Glomerular endothelial cell (primary cell): ENCODE data around the gene AFF3. TPM values are rescaled to one million over a fixed set of nuclear protein-coding genes. Genes with fewer than 3 reads are reported as not detected.

ENCODE experiments used
- DNase-seq: peaks from one replicate; pipeline ENCODE4 v3.0.0-alpha.2; 2011; ENCODE audit warnings: low read depth, low spot score; ENCODE audit errors: extremely low read depth
- total RNA-seq: library from RNA; depleted of rRNA; stranded (reverse); fragments of >200 nt; gene quantifications from 2 replicates; pipeline ENCODE4 v1.2.3, GENCODE V29; 2015

AFF3 gene
- total RNA-seq, 1 donor from 2014 or later, result 4.6 TPM

DNA sequence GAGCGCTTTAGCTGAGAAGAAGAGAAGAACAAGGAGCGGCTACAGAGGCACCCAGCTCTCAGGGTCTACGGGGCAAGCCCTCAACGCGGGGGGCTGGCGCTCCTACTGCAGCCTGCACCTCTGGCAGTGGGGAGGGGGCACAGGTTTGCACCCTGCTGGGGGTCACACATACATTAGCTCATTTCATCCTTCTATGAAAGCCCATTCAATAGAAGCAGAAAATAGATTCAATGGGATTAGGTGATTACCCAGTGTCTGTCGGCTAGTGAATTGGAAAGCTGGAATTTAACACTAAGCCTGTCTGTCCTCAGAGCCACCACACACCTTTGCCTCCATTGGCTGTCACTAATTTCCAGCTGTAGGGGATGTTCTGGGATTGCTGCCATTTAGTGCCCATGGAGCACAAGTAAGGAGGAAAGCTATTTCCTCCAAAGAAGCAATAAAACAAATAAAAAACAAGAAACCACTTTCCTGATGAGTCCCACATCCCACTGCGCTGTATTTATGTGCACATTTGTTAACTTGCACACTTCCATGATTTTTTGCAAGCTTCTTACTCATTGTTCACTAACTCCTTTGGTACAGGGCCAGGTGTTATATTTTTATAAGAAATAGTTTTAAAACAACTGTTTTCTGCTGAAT, 333.0 kb downstream of the AFF3 start:
- no peak for DNase-seq

DNA sequence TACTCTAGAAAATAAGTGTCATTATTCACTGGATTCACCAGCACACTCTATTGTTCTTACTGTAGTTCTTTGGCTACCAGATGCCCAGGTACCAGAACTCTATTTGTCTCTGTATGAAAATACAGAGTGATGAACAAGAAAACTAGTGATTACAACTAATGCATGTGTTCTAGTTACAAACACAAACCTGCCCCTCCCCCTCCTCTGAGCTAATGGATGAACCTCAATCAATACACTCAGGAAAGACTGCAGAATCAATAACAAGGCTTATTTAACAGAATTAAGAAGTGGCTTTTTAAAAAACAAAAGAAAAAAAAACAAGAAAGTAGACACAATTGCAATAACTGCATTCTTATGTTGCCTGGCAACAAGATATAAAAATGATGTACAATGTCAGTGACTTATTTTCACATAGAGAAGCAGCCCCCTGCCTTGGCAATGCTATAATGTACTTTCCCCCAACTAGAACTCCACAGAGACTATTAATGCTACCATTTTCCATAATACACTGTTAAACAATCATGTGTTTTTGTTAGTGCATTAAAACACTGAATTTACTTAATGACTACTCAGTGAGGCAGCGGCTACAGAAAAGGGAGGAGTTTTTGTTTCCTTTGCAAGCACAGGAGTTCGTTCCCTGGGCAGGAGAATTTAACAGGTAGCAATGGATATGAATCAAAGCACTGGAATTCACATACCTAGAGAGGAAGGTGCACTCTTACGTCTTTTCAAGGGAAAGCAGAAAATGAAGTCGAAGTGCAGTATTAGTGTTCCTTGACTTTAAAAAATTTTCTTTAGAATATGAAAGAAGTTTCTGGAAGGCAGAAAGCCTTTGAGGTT, 333.8 kb downstream of the AFF3 start:
- DNase-seq, result no peak

DNA sequence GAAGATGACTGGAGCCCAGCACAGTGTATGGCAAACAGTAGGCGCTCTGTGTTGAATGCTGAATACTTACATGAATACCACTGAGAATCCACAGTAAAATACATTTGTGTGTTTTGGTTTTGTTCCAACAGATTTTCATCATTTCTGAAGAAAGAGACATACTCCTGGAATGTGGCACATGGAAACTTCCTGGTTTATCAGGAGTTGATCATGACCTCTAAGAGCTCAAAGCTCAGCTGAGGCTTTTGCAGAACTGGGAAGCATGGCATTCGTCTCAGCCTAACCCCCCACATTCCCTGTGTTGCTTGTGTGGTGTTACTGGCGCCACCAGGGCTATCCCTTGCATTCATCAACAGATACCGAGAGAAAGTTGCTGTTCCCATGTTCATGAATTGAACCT, 335.6 kb downstream of the AFF3 start:
- DNase-seq, result no peak

DNA sequence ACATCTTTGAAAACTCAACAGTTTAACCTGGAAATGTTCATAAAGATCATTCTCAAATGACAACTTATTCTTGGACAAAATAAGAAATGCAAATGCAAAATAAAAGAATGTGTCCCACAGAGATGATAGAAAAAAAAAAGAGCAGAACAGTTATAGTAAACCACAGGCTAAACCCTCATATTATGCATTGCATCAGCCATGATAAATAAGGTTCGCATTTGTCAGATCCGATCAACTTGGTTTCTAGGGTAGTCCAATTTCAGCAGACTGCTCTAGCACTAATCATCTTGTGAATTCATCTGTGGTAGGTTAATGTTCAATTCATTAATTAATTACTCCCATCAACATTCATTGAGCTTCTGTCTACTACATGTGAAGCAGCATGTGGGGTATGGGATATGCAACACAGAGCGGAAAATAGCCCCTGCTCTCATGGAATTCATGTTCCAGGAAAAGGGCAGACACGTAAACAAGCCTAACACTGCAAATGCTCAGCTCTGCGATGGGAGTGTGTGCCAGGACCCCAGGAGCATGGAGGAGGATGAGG, 336.4 kb downstream of the AFF3 start:
- DNase-seq, result no peak

DNA sequence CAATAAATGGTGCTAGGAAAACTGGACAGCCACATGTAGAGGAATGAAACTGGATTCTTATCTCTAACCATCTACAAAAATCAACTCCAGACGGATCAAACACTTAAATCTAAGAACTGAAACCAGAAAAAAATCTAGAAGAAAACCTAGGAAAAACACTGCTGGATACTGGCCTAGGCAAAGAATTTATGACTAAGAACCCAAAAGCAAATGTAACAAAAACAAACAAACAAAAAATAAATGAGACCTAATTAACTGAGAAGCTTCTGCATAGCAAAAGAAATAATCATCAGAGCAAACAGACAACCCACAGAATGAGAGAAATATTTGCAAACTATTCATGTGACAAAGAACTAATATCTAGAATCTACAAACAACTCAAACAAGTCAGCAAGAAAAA, 338.5 kb downstream of the AFF3 start:
- no peak for DNase-seq

DNA sequence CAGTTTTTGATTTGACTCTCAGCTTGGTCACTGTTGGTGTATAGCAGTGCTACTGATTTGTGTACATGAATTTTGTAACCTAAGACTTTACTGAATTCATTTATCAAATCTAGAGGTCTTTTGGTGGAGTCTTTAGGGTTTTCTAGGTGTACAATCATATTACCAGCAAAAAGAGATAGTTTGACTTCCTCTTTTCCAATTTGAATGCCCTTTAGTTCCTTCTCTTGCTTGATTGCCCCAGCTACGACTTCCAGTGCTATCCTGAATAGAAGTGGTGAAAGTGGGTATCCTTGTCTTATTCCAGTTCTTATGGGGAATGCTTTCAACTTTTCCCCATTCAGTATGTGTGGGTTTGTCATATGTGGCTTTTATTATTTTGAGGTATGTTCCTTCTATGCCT, 339.7 kb downstream of the AFF3 start:
- no peak for DNase-seq

DNA sequence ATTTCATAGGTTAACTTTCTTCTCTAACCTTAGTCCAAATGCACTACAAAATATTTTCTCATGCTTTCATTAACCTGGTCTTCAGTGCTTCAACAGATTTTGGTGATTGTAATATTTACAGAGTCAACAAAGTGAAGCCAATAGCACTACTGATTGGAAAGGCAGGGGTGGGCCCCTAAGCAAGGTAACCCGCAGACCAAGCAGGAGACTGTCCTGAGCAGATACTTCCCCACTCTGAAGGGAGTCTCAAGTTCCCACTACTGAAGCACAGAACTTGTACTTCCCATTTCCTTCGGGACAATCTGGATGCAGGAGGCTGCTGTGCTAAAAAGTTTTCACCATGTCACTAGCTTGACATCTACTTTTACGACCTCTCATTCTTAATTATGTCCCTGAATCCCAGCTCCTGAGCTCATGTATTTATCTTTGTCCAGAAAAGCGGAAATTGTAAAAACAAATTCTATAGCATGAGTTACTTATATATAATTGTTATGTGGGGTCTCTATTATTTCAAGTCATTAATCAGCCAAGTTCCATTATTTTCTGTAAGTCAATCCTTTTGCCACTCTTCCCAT, 341.0 kb downstream of the AFF3 start:
- no peak for DNase-seq

DNA sequence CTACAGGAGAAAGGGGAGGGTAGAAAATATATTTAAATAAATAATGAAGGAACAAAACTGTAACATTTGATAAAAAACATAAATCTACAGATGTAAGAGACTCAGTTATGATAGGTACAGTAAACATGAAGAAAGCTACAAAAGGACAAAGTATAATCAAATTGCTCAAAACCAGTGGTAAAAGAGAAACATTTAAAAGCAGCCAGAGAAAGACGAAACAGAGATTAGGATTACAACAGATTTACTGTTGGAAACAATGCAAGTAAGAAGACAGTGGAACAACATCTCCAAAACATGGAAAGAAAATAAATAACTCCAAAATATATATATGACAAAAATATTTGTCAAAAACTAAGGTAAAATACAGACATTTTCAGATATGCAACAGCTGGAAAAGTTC, 344.9 kb downstream of the AFF3 start:
- DNase-seq, result no peak

DNA sequence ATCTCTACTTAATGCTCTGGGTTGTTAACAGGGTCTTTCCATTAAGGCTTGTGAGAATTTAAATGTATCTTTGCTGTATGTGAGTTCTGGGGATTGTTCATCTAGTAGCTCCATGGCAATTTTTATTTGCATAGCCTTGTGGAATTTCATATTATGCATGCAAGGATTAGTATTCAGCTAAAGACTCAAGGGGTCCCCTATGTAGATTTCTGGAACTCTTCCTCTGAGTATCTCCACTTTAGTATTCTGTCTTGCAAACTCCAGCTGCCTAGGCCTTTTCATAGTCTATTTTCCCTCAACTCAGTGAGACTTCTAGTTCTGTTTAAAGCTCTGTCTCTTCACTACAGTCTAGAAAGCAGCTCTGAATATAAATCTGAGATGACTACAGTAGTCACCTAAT, 348.0 kb downstream of the AFF3 start:
- no peak for DNase-seq

DNA sequence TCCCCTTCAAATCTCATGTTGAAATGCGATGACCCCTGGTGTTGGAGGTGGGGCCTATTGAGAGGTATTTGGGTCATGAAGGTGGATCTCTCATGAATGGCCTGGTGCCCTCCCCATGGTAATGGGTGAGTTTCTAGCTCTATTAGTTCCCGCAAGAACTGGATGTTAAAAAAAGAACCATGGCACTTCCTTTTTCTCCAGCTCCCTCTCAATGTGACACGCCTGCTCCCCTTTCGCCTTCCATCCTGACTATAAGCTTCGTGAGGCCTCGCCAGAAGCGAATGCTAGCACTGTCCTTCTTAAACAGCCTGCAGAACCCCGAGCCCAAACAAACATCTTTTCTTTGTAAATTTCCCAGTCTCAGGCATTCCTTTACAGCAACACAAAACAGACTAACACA, 349.4 kb downstream of the AFF3 start:
- DNase-seq, result no peak

DNA sequence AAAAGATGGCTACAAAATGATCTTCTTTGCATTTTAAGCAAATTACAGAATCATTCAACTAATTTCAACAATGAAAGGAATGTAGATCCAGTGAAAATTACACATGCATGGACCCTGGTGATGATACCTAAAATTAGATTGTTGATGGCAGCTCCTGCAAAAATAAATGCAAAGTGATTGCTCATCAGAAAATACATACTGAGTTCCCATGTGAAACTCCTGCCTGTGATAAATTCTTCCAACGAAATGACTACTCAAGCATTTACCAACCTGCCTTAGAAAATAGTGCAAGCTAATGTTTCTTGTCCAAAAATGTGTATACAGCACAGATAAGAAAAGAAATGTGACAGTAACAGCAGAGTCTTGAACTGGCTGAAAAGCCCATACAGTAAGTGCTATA, 352.5 kb downstream of the AFF3 start:
- no peak for DNase-seq

DNA sequence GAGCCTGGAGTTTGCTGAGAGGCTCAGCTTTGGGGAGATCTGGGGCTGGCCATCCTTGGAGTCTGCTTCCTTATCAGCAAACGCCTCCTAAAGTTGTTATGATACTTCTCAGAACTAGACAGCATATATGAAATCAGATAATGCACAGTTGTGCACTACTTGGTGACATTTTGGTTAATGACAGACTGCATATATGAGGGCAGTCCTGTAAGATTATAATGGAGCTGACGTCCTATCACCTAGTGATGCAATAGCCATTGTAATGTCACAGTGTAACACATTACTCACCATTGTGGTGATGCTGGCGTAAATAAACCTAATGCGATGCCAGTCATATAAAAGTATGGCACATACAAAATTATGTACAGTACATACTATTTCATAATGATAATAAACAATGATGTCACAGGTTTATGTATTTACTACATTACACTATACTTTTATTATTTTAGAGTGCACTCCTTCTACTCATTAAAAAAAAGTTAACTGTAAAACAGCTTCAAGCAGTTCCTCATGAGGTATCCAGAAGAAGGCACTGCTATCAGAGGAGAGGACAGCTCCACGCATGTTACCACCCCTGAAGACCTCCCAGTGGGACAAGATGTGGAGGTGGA, 354.5 kb downstream of the AFF3 start:
- DNase-seq, result no peak

DNA sequence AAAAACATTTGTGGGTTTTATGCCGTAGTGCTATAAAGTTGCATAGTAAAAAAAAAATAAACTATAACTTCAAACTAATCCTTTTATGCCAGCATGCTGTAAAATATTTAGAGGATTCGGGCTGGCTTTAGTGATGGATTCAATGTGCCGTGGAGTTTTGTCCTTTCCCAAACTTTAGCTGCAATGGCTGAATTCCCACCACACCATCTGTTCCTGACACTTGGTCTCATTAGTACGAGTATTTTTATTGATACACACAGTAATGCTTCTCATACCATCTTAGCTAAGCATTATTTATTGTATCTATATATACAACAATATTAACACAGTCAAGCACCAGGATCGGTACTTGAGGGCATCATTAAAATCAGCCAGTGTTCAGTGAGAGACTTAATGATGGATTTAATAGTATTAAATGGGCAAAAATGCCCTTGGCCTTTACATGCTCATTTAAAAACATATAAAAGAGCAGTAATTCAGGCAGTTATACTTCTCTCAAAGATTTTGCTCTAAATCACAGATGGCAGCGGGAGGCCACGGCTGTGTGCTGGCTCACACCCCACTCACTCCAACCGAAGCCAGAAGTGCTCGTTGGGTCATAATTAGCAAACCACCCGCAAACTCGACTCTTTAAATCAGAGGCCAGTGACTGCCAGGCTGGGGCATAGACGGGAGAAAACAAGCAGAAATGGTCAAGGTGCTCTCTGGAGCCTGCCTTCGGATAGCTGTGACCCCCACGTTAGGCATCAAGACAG, 355.6 kb downstream of the AFF3 start:
- no peak for DNase-seq

DNA sequence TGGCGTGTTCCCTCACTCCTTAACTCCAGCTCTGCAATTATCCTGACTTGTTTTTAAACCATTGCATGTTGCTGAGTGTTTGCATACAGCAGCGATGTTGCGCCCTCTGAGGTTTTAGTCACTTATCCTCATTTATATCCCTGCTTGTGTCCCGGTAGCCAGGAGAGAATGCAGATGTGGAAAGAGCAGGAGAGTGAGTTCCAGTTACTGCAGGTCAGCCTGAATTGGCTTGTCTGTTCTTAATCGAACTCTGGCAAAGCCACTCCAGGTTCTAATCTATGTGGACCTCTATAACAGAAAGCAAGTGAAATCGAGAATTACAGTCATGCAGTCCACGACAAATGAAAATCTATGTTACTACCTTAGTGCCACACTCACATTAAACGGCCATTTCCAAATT, 357.4 kb downstream of the AFF3 start:
- no peak for DNase-seq

DNA sequence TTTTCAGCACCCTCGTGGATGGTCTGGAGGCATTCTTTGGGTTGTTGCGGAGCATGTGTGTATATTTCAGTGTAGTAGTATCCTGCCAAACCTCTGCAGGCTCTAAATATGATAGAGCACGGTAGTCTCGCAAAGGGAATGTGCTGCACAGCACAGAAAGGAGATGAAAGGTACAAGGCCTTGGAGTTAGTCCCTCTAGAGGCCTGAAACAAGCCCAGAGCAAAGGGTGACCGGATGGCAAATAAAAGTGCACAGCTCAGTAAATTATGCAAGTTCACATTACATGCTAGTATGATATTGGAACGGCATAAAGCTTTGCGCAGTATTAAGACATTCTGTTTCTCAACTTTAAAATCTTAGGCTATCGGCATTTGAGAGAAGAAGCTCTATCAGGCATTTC, 358.1 kb downstream of the AFF3 start:
- no peak for DNase-seq

DNA sequence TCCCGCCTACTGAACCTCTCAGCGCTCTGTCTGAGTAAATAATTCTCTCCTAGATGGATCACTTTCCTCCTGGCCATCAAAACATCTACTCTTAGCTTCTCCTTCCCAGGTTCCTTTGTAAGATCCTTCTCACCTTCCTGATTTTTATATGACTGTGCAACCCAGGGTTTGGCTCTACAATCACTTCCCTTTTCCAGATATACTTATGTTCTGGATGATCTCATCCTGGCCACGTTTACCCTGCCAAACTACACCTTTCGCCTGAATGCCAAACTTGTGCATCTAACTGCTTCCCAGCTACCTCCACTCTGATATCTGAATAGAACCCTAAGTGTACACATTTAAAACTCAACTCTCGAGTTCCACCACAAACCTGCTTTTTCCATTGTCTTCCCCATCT, 362.1 kb downstream of the AFF3 start:
- no peak for DNase-seq

DNA sequence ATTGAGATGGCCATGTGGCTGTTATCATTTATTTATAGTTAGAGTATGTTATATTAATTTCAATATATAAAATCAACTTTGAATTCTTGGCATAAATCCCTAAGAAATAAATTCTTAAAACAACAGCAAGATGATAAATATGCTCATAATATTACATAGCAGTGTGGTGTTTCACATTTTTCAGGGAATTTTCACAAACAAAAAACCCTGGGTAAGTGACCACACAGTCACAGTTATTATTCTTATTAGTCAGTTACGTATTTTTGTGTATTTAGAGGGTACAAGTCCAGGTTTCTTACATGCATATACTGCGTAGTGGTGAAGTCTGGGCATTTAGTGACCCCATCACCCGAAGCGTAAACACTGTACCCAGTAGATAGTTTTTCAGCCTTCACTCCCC, 363.1 kb downstream of the AFF3 start:
- no peak for DNase-seq

DNA sequence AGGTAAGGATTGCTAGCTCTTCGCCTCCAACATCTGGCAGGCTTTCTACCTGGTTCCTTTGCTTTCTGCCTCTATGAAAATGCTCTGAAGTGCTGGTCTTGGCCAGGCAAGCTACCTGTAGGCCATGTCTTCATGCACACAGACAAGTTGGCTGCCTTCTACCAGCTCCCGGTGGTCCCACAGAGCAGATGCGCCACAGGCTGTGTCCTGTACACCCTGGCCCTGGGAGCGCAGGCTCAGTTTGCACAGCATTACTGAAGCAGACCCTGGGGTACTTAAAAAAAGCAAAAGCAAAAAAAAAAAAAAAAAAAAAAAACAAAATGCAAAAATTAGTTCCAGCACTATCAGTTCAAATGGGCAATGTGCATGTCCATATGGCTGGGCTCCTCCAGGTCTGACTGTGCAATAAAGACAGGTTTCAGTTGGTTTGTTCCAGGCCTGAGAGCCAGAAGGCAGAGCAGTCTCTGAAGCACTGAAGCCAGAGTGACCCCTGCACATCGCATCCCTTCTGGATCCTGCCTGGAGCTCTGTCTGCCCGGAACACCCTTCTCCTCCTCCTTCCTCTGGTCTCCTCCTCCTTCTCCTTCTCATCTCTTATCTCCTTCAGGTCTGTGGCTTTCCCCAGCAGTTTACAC, 364.6 kb downstream of the AFF3 start:
- no peak for DNase-seq

DNA sequence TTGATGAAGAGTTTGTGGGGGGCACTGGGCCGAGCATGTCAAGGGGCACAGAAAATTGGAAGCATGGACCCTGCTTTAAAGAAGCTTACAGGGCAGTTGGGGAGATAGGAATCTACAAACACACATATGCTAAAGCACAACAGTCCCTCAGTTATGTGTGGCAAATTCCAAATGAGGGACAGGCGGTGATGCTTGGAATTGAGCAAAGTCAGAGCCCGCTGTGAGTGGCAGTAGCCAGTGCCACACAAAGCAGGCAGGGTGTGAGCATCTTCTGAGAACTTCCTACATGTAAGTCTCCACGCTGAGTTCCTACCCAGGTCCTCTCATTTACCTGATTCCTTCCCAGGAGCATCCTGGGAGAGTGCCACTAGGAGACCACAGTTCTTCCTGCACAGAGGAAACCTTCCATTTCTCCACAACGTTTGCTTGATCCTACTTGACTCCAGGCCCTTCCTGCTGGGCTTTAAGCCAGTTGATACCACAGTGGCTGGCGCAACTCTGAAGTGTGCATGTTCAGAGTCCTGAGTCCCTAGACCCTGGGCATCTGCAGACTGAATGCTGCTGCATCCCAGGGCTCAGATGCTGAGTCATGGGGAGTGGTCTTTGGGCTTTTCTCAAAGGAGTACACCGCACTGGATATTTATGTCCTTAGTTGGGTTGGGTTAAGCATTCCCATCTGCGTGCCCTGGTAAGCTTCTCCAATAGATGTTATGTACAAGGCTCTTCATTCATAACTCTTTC, 365.3 kb downstream of the AFF3 start:
- no peak for DNase-seq
